ENCODE measurements around the gene ABI3.
"Not testable (repeated sequence)": the region's sequence is repeated elsewhere in the genome, so short reads cannot be mapped to it uniquely, and the experiment has no call there.

Gene ABI3, protein sequence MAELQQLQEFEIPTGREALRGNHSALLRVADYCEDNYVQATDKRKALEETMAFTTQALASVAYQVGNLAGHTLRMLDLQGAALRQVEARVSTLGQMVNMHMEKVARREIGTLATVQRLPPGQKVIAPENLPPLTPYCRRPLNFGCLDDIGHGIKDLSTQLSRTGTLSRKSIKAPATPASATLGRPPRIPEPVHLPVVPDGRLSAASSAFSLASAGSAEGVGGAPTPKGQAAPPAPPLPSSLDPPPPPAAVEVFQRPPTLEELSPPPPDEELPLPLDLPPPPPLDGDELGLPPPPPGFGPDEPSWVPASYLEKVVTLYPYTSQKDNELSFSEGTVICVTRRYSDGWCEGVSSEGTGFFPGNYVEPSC

DNA sequence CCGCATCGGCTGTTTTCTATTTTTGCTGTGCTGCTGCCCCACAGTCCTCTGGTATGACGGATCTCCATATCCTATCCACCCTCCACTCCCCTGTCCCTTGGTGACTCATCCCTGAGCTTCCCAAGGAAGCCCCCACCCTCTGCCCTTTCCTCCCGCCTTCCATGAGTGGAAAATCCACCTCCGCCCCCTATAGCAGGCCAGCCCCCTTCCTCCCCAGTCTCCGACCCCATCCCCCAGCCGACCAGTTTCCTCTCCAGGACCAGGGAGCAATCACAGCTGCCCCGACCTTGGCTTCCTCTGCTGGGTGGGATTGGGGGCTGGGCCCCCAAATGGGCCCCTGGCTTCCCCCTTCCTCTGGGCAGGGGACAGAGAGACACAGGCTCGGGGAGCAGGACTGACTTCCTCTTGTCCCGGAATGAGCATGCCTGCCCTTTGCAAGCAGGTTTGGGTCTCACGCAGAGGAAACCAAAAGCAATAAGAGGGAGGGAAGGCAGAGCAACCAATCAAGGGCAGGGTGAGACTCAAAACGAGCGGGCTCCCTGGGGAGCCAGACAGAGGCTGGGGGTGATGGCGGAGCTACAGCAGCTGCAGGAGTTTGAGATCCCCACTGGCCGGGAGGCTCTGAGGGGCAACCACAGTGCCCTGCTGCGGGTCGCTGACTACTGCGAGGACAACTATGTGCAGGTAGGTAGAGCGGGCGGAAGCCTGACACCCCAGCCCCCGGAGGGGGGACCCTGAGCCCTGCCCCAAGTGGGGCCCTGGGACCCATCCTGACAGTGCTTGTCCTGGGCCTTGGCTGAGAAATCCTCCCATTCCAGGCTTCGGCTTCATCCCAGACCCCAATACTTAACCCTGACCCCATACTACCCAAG lies at the start of gene ABI3, which contains the start of gene GNGT2:
Gene ABI3 (plus strand): TSS at position 550 of the 872 bp plus-strand sequence. CDS start 18 bp downstream, at position 568.
Gene GNGT2 (minus strand): TSS at position 417 of the 872 bp plus-strand sequence. CDS start 3,152 bp downstream, outside the sequence.
- H3K4me3 ChIP-seq (replicated peaks; ENCODE audit: low read depth, low read length), result peak within 1 kb of the TSS; percentile 89
- DNase-seq (ENCODE audit: extremely low read depth, insufficient read length), result peak; percentile 83
- TF ChIP-seq, protein P1, sequence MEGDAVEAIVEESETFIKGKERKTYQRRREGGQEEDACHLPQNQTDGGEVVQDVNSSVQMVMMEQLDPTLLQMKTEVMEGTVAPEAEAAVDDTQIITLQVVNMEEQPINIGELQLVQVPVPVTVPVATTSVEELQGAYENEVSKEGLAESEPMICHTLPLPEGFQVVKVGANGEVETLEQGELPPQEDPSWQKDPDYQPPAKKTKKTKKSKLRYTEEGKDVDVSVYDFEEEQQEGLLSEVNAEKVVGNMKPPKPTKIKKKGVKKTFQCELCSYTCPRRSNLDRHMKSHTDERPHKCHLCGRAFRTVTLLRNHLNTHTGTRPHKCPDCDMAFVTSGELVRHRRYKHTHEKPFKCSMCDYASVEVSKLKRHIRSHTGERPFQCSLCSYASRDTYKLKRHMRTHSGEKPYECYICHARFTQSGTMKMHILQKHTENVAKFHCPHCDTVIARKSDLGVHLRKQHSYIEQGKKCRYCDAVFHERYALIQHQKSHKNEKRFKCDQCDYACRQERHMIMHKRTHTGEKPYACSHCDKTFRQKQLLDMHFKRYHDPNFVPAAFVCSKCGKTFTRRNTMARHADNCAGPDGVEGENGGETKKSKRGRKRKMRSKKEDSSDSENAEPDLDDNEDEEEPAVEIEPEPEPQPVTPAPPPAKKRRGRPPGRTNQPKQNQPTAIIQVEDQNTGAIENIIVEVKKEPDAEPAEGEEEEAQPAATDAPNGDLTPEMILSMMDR (IDR thresholded peaks at IDR 0.05; ENCODE audit: insufficient read depth, low read length, poor library complexity, severe bottlenecking), result no peak
- H3K27me3 ChIP-seq (replicated peaks; ENCODE audit: control insufficient read depth, insufficient read depth, low read length), result no peaks in the 10 kb centered on the region
- peaks cover 1% of the 10 kb centered on the region; the same call in 1 of the 2 replicates for H3K36me3 ChIP-seq (ENCODE audit: control insufficient read depth, insufficient read depth, low read length)

- H3K36me3 ChIP-seq (ENCODE audit: control insufficient read depth, insufficient read depth, low read length), result no peaks in the 10 kb centered on the region
- no peak for DNase-seq (ENCODE audit: extremely low read depth, insufficient read length)
- H3K27me3 ChIP-seq (replicated peaks; ENCODE audit: control insufficient read depth, insufficient read depth, low read length), result no peaks in the 10 kb centered on the region; the same call in none of the 2 replicates
- TF ChIP-seq, protein P1 (IDR thresholded peaks at IDR 0.05; ENCODE audit: insufficient read depth, low read length, poor library complexity, severe bottlenecking), result no peak
- H3K4me3 ChIP-seq (replicated peaks; ENCODE audit: low read depth, low read length), result no peak overlapping the region
These were observed 47.6 kb upstream of the ABI3 start for GRCh38 chr17:49162866-49163265.

GRCh38 chr17:49165143-49165542 lies 45.4 kb upstream of the ABI3 start:
- Histone ChIP-seq H3K36me3 (ENCODE audit: control insufficient read depth, insufficient read depth, low read length) (no peaks in the 10 kb centered on the region), H3K4me3 (replicated peaks; ENCODE audit: low read depth, low read length) (no peak overlapping the region), H3K27me3 (replicated peaks; ENCODE audit: control insufficient read depth, insufficient read depth, low read length) (no peaks in the 10 kb centered on the region; the same call in 1 of the 2 replicates)
- TF ChIP-seq, protein P1 (IDR thresholded peaks at IDR 0.05; ENCODE audit: insufficient read depth, low read length, poor library complexity, severe bottlenecking), result no peak
- no peak for DNase-seq (ENCODE audit: extremely low read depth, insufficient read length)

DNA sequence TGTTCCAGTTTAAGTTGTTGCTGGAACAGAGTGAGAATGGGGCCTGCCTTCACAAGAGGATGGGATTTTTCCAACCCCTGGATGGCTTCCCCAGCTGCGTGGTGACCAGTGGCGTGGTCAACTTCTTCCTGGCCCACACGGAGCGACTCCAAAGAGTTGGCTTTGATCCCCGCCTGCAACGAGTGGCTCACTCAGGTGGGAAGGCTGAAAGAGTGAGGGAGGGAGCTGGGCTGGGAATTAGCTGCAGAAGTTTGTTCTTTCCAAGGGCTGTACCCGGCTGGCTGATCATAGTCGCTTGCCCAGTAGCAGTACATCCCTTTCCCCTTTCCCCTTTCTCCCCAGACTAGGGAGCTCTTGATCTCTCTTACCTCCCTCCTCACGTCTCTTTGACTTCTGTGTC lies 41.8 kb upstream of the ABI3 start:
- no peak for DNase-seq (ENCODE audit: extremely low read depth, insufficient read length)
- TF ChIP-seq, protein P1 (IDR thresholded peaks at IDR 0.05; ENCODE audit: insufficient read depth, low read length, poor library complexity, severe bottlenecking), result no peak
- no peaks in the 10 kb centered on the region for H3K36me3 ChIP-seq (ENCODE audit: control insufficient read depth, insufficient read depth, low read length)
- H3K4me3 ChIP-seq (replicated peaks; ENCODE audit: low read depth, low read length), result no peak overlapping the region
- no peaks in the 10 kb centered on the region; the same call in 1 of the 2 replicates for H3K27me3 ChIP-seq (replicated peaks; ENCODE audit: control insufficient read depth, insufficient read depth, low read length)

DNA sequence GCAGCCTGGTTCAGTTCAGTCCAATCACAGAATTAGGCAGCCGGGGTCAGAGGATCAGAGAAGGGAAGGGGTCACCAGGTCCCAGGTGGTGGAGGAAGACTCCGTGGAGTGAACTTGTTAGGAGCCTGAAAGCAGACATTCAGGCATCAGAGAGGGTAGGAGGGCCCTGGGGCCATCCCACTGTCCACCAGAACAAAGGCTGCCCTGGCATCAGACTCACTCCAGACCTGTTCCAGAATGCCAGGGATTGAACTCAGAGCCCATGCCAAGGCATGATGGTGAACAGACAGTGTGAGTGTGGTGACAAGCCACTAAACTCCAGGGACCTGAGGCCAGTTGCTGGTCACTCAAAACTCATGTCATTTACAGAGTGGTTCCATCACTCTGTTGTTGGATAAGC lies 40.3 kb upstream of the ABI3 start:
- no peak for DNase-seq (ENCODE audit: extremely low read depth, insufficient read length)
- H3K27me3 ChIP-seq (replicated peaks; ENCODE audit: control insufficient read depth, insufficient read depth, low read length), result no peaks in the 10 kb centered on the region; the same call in 1 of the 2 replicates
- TF ChIP-seq, protein P1 (IDR thresholded peaks at IDR 0.05; ENCODE audit: insufficient read depth, low read length, poor library complexity, severe bottlenecking), result no peak

GRCh38 chr17:49170711-49171110 lies 39.8 kb upstream of the ABI3 start:
- H3K4me3 ChIP-seq (replicated peaks; ENCODE audit: low read depth, low read length); H3K27me3 ChIP-seq (replicated peaks; ENCODE audit: control insufficient read depth, insufficient read depth, low read length); H3K36me3 ChIP-seq (ENCODE audit: control insufficient read depth, insufficient read depth, low read length); DNase-seq (ENCODE audit: extremely low read depth, insufficient read length): not testable (repeated sequence)

More for the DNA sequence above, 40.3 kb upstream of the ABI3 start:
- Histone ChIP-seq H3K36me3 (ENCODE audit: control insufficient read depth, insufficient read depth, low read length) (no peaks in the 10 kb centered on the region), H3K4me3 (replicated peaks; ENCODE audit: low read depth, low read length) (no peak overlapping the region)

GRCh38 chr17:49175978-49176377 lies 34.5 kb upstream of the ABI3 start:
- H3K36me3 ChIP-seq (ENCODE audit: control insufficient read depth, insufficient read depth, low read length); DNase-seq (ENCODE audit: extremely low read depth, insufficient read length); H3K4me3 ChIP-seq (replicated peaks; ENCODE audit: low read depth, low read length); H3K27me3 ChIP-seq (replicated peaks; ENCODE audit: control insufficient read depth, insufficient read depth, low read length): not testable (repeated sequence)
